Neural cell (in vitro differentiated cells): ENCODE measurements around the gene CUX1. TPM values are rescaled to one million over a fixed set of nuclear protein-coding genes. Genes with fewer than 3 reads are reported as not detected.

Experiments
- H2AFZ ChIP-seq: fragments of 200-600, 300-800 bp; sonication (generic), shearing (Covaris generic); 2 replicates; pipeline ENCODE4 v1.6.0; 2014; ENCODE audit warnings: low read depth, mild to moderate bottlenecking, antibody characterized with exemption, low read length, moderate library complexity
- H3F3A ChIP-seq: fragments of 200-600 bp; shearing (Covaris generic); 2 replicates; pipeline ENCODE4 v1.6.1; 2016; ENCODE audit warnings: mild to moderate bottlenecking, moderate library complexity, mixed read lengths, antibody characterized with exemption, low read length; ENCODE audit not compliant: insufficient read depth, poor library complexity, severe bottlenecking
- H3K27ac ChIP-seq: fragments of 200-600, 300-800 bp; sonication (generic), shearing (Covaris generic); 2 replicates; pipeline ENCODE4 v1.5.1; 2014; ENCODE audit warnings: mild to moderate bottlenecking, low read length, moderate library complexity
- H3K27me3 ChIP-seq: fragments of 300-800, 200-600 bp; sonication (generic), shearing (Covaris generic); 2 replicates; pipeline ENCODE4 v1.6.0; 2014; ENCODE audit warnings: mild to moderate bottlenecking, low read depth, low read length, moderate library complexity; ENCODE audit not compliant: insufficient read depth
- H3K36me3 ChIP-seq: fragments of 300-800, 200-600 bp; sonication (generic), shearing (Covaris generic); 2 replicates; pipeline ENCODE4 v1.5.1; 2014; ENCODE audit warnings: mild to moderate bottlenecking, antibody characterized with exemption, low read length, moderate library complexity; ENCODE audit not compliant: insufficient read depth
- H3K4me2 ChIP-seq: fragments of 300-800, 200-600 bp; sonication (generic), shearing (Covaris generic); 2 replicates; pipeline ENCODE4 v1.6.0; 2014; ENCODE audit warnings: mild to moderate bottlenecking, low read length
- H3K4me3 ChIP-seq: fragments of 300-800, 200-600 bp; sonication (generic), shearing (Covaris generic); 2 replicates; pipeline ENCODE4 v1.5.1; 2014; ENCODE audit warnings: mild to moderate bottlenecking, low read length, moderate library complexity
- H3K79me2 ChIP-seq: fragments of 200-600 bp; shearing (Covaris generic); replicated peaks from 2 replicates; pipeline ENCODE4 v1.6.0; 2014; ENCODE audit warnings: mild to moderate bottlenecking, low read length, moderate library complexity; ENCODE audit not compliant: insufficient read depth
- H3K9ac ChIP-seq: fragments of 300-800, 200-600 bp; sonication (generic), shearing (Covaris generic); 2 replicates; pipeline ENCODE4 v1.6.1; 2016; ENCODE audit warnings: mild to moderate bottlenecking, low read length, mixed read lengths
- H3K9me2 ChIP-seq: fragments of 200-600 bp; shearing (Covaris generic); 2 replicates; pipeline ENCODE4 v1.6.1; 2016; ENCODE audit warnings: mild to moderate bottlenecking, low read length, mixed read lengths; ENCODE audit not compliant: insufficient read depth
- H3K9me3 ChIP-seq: fragments of 200-600, 300-800 bp; sonication (generic), shearing (Covaris generic); 2 replicates; pipeline ENCODE4 v1.6.1; 2016; ENCODE audit warnings: mild to moderate bottlenecking, mixed run types, low read length, moderate library complexity, mixed read lengths
- H4K20me1 ChIP-seq: fragments of 200-600 bp; shearing (Covaris generic); 2 replicates; pipeline ENCODE4 v1.6.1; 2016; ENCODE audit warnings: mild to moderate bottlenecking, mixed run types; ENCODE audit not compliant: insufficient read depth
- EP300 ChIP-seq: fragments of 450-650 bp; conservative IDR thresholded peaks from 2 replicates; pipeline ENCODE4 v1.6.1; 2014; ENCODE audit warnings: antibody characterized with exemption, mild to moderate bottlenecking, moderate library complexity; ENCODE audit not compliant: poor library complexity, severe bottlenecking
- EZH2 ChIP-seq: fragments of 200-600, 300-800 bp; shearing (Covaris generic), sonication (generic); IDR thresholded peaks from 2 replicates; pipeline ENCODE4 v1.6.1; 2014; ENCODE audit warnings: antibody characterized with exemption, low read length, borderline replicate concordance, mild to moderate bottlenecking; ENCODE audit not compliant: insufficient read depth, poor library complexity, severe bottlenecking
- MXI1 ChIP-seq: fragments of 450-650 bp; conservative IDR thresholded peaks from 2 replicates; pipeline ENCODE4 v1.6.1; 2014; ENCODE audit warnings: antibody characterized with exemption, mild to moderate bottlenecking; ENCODE audit not compliant: poor library complexity, severe bottlenecking
- POLR2AphosphoS5 ChIP-seq: IDR thresholded peaks from 2 replicates; pipeline ENCODE4 v1.6.1; 2012
- RAD21 ChIP-seq: fragments of 450-650 bp; conservative IDR thresholded peaks from 2 replicates; pipeline ENCODE4 v1.6.1; 2014; ENCODE audit warnings: antibody characterized with exemption, mild to moderate bottlenecking, moderate library complexity
- SMC3 ChIP-seq: fragments of 450-650 bp; conservative IDR thresholded peaks from 2 replicates; pipeline ENCODE4 v1.6.1; 2014; ENCODE audit warnings: antibody characterized with exemption, mild to moderate bottlenecking, moderate library complexity; ENCODE audit not compliant: poor library complexity
- TAF1 ChIP-seq: IDR thresholded peaks from 2 replicates; pipeline ENCODE4 v1.6.1; 2012; ENCODE audit warnings: low read depth
- polyA plus RNA-seq: library from polyadenylated mRNA; depleted of rRNA; stranded (reverse); fragments of >200 nt; gene quantifications from 2 replicates; pipeline ENCODE4 v1.2.3, GENCODE V29; 2014
- TF ChIP-seq, protein P1 (sequence below): fragments of 450-650 bp; IDR thresholded peaks from 2 replicates; pipeline ENCODE4 v1.5.1; 2014; ENCODE audit warnings: antibody characterized with exemption, mild to moderate bottlenecking, moderate library complexity; ENCODE audit not compliant: poor library complexity, severe bottlenecking
- TF ChIP-seq, protein P2 (sequence below): IDR thresholded peaks from 2 replicates; pipeline ENCODE4 v1.6.1; 2012; ENCODE audit warnings: borderline replicate concordance

Gene CUX1
- polyA plus RNA-seq, 1 donor from 2014 or later = 26.6 TPM

DNA sequence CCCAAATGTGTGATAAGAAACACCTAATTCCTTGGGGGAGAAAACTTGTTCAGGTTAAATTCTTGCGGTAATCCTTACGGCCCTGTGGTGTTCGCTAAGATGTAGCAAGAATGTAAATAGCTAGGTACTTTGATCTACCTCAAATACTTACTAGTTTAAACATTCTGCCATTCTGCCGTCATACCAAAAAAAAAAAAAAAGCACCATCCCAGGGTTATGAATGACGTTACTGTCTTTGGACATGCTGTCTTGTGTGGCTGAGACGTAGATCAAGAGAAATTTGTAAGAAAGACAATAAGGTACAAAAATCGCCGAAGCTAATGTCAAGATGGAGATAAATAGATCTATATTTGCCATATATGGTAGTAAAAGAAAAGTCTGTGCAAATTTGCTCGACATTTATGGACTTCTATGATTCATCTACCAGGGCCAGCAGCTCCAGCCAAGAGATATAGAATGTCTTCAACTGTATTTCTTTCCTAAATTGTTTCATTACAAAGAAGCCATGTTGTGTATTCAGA lies 195.6 kb downstream of the CUX1 start:
- TF ChIP-seq, protein P1, sequence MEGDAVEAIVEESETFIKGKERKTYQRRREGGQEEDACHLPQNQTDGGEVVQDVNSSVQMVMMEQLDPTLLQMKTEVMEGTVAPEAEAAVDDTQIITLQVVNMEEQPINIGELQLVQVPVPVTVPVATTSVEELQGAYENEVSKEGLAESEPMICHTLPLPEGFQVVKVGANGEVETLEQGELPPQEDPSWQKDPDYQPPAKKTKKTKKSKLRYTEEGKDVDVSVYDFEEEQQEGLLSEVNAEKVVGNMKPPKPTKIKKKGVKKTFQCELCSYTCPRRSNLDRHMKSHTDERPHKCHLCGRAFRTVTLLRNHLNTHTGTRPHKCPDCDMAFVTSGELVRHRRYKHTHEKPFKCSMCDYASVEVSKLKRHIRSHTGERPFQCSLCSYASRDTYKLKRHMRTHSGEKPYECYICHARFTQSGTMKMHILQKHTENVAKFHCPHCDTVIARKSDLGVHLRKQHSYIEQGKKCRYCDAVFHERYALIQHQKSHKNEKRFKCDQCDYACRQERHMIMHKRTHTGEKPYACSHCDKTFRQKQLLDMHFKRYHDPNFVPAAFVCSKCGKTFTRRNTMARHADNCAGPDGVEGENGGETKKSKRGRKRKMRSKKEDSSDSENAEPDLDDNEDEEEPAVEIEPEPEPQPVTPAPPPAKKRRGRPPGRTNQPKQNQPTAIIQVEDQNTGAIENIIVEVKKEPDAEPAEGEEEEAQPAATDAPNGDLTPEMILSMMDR = no peak
- TF ChIP-seq EP300 (no peak), TAF1 (no peak), POLR2AphosphoS5 (no peak), SMC3 (no peak)
- TF ChIP-seq, protein P2, sequence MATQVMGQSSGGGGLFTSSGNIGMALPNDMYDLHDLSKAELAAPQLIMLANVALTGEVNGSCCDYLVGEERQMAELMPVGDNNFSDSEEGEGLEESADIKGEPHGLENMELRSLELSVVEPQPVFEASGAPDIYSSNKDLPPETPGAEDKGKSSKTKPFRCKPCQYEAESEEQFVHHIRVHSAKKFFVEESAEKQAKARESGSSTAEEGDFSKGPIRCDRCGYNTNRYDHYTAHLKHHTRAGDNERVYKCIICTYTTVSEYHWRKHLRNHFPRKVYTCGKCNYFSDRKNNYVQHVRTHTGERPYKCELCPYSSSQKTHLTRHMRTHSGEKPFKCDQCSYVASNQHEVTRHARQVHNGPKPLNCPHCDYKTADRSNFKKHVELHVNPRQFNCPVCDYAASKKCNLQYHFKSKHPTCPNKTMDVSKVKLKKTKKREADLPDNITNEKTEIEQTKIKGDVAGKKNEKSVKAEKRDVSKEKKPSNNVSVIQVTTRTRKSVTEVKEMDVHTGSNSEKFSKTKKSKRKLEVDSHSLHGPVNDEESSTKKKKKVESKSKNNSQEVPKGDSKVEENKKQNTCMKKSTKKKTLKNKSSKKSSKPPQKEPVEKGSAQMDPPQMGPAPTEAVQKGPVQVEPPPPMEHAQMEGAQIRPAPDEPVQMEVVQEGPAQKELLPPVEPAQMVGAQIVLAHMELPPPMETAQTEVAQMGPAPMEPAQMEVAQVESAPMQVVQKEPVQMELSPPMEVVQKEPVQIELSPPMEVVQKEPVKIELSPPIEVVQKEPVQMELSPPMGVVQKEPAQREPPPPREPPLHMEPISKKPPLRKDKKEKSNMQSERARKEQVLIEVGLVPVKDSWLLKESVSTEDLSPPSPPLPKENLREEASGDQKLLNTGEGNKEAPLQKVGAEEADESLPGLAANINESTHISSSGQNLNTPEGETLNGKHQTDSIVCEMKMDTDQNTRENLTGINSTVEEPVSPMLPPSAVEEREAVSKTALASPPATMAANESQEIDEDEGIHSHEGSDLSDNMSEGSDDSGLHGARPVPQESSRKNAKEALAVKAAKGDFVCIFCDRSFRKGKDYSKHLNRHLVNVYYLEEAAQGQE = no peak
- Histone ChIP-seq H3F3A (no peaks in the 10 kb centered on the region), H3K9ac (no peak overlapping the region), H3K4me3 (no peak overlapping the region), H2AFZ (no peak overlapping the region), H3K27ac (no peak overlapping the region), H3K9me3 (no peaks in the 10 kb centered on the region), H3K79me2 (no peaks in the 10 kb centered on the region), H3K36me3 (no peaks in the 10 kb centered on the region), H4K20me1 (no peaks in the 10 kb centered on the region), H3K27me3 (no peaks in the 10 kb centered on the region), H3K9me2 (no peaks in the 10 kb centered on the region), H3K4me2 (no peak overlapping the region)

DNA sequence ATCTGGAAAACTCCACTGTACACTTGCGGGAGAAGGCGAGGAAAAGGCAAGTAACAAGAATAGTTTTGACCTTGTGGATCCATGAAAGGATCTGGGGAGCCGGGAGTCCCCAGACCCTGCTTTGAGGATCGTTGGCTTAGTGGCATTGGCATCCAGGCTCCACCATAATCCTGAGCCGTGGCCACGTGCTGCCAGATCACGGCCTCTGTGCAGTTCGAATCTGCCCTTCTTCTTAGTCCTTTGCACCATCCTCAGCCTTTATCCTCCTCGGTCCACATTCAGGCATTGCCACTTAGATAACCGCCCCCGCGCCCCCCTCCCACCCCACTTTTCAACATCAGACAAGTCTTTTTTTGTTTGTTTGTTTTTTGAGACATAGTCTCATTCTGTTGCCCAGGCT lies 201.4 kb downstream of the CUX1 start:
- Histone ChIP-seq H3K79me2 (no peaks in the 10 kb centered on the region), H3K4me2 (no peak overlapping the region)

More for the DNA sequence above, 201.4 kb downstream of the CUX1 start:
- Histone ChIP-seq H3K4me3 (no peak overlapping the region), H3K36me3 (no peaks in the 10 kb centered on the region), H4K20me1 (no peaks in the 10 kb centered on the region), H3K9me3 (no peaks in the 10 kb centered on the region), H3K9me2 (no peaks in the 10 kb centered on the region), H3K27ac (no peak overlapping the region), H3K9ac (no peak overlapping the region), H3K27me3 (no peaks in the 10 kb centered on the region), H3F3A (no peaks in the 10 kb centered on the region), H2AFZ (no peak overlapping the region)
- TF ChIP-seq, protein P1 = no peak
- TF ChIP-seq POLR2AphosphoS5 (no peak), RAD21 (no peak), TAF1 (no peak), EP300 (no peak), SMC3 (no peak), EZH2 (no peak), MXI1 (no peak)
- TF ChIP-seq, protein P2 = no peak
